DMS153 (cell line): Measurements from ENCODE around the gene SPRR1B.
"Not testable (repeated sequence)": the region's sequence is repeated elsewhere in the genome, so short reads cannot be mapped to it uniquely, and the experiment has no call there.

Source experiments
- DNase-seq: peaks from one replicate; lab custom pipeline; 2025; lab: John Stamatoyannopoulos, UW

The SPRR1B gene

GRCh38 chr1:153030895-153031294 lies at the start of gene SPRR1B:
Gene SPRR1B (plus strand): TSS chr1:153031203. CDS start chr1:153032346, 1,143 bp downstream.
- DNase-seq, result no peak

GRCh38 chr1:152982076-152982475 lies 48.9 kb upstream of the SPRR1B start:
- no peak for DNase-seq

- DNase-seq, result no peak
Observed at GRCh38 chr1:152983234-152983633, 47.8 kb upstream of the SPRR1B start.

- DNase-seq, result peak; percentile 37
Observed at GRCh38 chr1:152983743-152984142, 47.3 kb upstream of the SPRR1B start, which contains the start of gene SPRR1A. Gene SPRR1A (plus strand): TSS chr1:152984081. CDS start chr1:152985231, 1,150 bp downstream.

- no peak for DNase-seq
Observed at GRCh38 chr1:152986578-152986977, 44.4 kb upstream of the SPRR1B start.

- DNase-seq, result no peak
Observed at GRCh38 chr1:152993186-152993585, 37.8 kb upstream of the SPRR1B start.

- no peak for DNase-seq
Observed at GRCh38 chr1:152995842-152996241, 35.2 kb upstream of the SPRR1B start.

- no peak for DNase-seq
Observed at GRCh38 chr1:152996633-152997400, 34.2 kb upstream of the SPRR1B start.

- no peak for DNase-seq
Observed at GRCh38 chr1:152997901-152998300, 33.1 kb upstream of the SPRR1B start.

- no peak for DNase-seq
Observed at GRCh38 chr1:152998476-152998875, 32.5 kb upstream of the SPRR1B start.

GRCh38 chr1:152999818-153000217 lies 31.2 kb upstream of the SPRR1B start:
- no peak for DNase-seq

- DNase-seq, result no peak
Observed at GRCh38 chr1:153000294-153000693, 30.7 kb upstream of the SPRR1B start.

- no peak for DNase-seq
Observed at GRCh38 chr1:153001382-153001781, 29.6 kb upstream of the SPRR1B start, which contains the start of gene SPRR3. Gene SPRR3 (plus strand): TSS chr1:153001749. CDS start chr1:153003021, 1,272 bp downstream.

- not testable (repeated sequence) for DNase-seq
Observed at GRCh38 chr1:153011235-153011758, 19.7 kb upstream of the SPRR1B start.

GRCh38 chr1:153021829-153022228 lies 9.2 kb upstream of the SPRR1B start:
- DNase-seq, result not testable (repeated sequence)

GRCh38 chr1:153022340-153022739 lies 8.7 kb upstream of the SPRR1B start:
- not testable (repeated sequence) for DNase-seq

- no peak for DNase-seq
Observed at GRCh38 chr1:153023109-153023508, 7.9 kb upstream of the SPRR1B start.

- no peak for DNase-seq
Observed at GRCh38 chr1:153024413-153024812, 6.6 kb upstream of the SPRR1B start.

- DNase-seq, result no peak
Observed at GRCh38 chr1:153025797-153026196, 5.2 kb upstream of the SPRR1B start.

GRCh38 chr1:153028766-153029165 lies 2.2 kb upstream of the SPRR1B start:
- DNase-seq, result no peak

GRCh38 chr1:153032073-153032472 lies 1.1 kb downstream of the SPRR1B start:
- DNase-seq, result no peak

- DNase-seq, result no peak
Observed at GRCh38 chr1:153032677-153033308, 1.8 kb downstream of the SPRR1B start.

- DNase-seq, result no peak
Observed at GRCh38 chr1:153035211-153035610, 4.2 kb downstream of the SPRR1B start.
